NCI-H2227 (cell line): Measurements from ENCODE around the gene PLA2G15.

Experiments
- DNase-seq: peaks from one replicate; lab custom pipeline; 2025; ENCODE audit not compliant: unreplicated experiment; lab: John Stamatoyannopoulos, UW

PLA2G15 gene

DNA sequence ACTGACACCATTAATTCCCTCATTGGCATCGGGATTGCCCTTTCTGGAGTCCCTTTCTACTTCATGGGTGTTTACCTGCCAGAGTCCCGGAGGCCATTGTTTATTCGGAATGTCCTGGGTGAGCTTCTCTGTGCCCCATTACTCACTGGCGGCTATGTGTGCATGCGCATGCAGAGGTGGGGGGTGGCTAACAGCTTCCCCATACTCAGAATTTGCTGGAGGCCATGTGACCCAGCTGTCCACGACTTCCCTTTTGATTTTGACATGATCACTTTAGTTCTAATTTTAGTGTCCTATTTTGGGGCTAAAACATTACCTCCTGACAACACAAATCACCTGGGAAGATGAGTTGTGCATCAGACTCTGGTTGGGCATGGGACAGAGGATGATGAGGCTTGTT lies 51.5 kb downstream of the PLA2G15 start:
- no peak for DNase-seq

- DNase-seq = no peak
Observed at GRCh38 chr16:68297908-68298307, 52.7 kb downstream of the PLA2G15 start.

DNA sequence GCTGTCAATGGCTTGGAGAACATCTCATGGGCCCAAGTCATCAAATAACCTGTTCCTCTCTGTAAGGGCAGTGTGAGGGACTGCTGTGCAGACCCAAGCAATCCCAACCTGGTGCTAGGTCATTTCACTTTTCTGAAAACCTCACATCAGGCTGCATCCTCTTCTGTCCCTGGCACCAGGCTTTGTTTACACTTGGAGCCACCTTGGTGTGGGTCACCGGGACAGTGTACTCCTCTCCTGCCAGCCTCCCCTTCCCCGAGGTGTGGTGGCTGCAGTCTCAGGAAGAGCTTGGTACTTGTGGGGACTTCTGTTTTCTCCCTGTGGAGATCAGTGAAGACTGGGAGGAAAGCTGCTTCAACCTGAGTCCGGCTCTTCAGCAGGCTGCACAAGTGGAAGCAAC lies 53.1 kb downstream of the PLA2G15 start:
- DNase-seq = no peak

DNA sequence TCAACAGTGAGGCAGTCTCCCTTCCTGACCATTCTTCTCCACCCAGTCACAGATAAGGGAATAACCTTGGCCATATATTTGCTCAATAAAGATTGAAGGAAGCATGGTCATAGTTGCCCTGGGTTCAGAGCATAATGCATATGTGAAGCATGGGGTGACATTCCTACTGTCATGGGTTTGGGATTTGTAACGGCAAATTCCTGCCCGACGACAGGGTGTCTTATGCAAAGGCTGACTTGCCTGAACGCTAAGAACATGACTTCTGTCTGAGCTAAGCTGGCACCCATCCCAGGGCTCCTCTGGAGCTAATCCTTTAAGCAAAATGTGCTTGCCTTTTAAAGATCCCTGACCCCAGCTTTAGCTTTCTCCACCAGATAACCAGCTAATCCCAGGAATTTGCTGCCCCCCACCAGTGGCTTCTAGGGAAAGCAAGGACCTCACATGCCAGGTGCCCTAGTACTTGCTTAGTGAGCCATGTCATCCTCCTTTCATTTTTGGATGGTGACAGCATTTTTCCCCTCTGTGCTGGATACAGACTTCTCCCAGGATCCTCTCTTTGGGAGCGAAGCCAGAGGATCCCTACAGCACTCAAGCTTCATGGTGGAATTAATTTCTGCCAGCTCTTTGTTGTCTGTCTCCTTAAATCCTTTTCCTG lies 53.9 kb downstream of the PLA2G15 start:
- DNase-seq = no peak

DNA sequence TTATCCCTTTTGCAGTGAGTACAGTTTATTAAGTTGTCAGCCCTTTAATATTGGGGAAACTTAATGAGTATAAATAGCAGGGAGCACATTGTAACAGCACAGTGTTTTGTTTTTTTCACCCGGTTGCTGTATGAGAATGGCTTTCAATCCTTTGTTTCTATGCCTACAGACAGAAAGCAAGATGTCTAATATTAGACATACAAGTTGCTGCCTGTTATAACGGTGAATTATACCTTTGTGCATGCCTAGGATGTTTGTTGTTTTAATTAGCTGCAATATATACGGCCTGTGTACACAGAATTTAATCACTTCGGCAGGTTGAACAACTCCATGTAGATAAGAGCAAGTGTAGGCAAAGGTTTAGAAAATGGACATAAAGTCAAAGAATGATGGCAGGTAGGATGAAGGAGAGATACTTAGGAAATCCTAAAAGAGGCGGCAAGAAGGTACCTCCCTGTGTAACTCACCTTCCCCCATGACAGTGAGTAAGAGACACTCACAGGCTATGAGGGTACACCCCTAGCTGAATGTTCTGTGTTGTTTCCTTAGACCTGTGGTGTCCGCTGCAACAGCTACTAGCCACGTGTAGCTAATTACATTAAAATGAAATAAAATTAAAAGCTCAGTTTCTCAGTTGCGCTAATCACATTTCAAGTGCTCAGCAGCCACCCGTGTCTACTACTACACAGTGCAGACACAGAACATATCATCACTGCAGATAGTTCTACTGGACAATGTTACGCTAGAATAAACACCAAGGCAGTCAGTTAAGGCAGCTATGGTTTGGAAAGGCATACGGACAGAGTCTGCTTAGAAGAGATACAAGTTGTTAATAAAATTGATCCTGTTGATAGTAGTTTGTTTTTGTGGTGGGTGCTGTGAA lies 54.6 kb downstream of the PLA2G15 start:
- DNase-seq = no peak

DNA sequence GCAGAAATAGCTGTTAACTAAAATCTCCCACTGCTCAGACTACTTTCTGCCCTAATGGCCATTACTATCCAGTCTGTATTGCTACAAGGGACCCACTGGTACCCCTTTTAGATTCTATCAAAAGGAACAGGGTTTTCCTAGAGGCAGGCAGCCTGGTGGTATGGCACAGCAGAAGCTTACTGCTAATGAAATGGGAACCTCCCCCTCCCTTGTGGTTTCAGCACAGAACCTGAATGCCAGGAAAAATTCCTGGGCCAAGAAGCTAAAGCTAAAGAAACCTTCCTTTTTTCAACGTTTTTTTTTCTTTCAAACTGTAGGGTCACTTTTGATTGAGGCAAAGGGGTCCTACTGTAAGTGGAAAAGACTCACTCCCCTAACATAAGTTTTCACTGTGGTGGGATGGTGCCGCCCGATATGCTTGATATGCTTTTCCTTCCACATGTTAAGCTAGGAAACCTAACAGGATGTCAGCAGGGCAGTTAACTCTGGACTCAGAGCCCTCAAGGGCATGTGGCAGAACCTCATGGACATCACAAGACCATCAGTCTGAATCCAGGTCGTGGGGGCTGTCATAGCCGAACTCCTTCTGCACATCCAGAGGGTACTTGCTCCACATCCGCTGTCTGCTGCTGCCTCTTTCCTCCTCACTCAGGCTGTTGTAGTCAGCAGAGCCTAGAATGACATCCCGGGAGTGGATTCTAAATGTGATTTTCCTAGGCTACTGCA lies 55.7 kb downstream of the PLA2G15 start:
- no peak for DNase-seq

- DNase-seq = no peak
Observed at GRCh38 chr16:68306633-68307032, 61.5 kb downstream of the PLA2G15 start.

DNA sequence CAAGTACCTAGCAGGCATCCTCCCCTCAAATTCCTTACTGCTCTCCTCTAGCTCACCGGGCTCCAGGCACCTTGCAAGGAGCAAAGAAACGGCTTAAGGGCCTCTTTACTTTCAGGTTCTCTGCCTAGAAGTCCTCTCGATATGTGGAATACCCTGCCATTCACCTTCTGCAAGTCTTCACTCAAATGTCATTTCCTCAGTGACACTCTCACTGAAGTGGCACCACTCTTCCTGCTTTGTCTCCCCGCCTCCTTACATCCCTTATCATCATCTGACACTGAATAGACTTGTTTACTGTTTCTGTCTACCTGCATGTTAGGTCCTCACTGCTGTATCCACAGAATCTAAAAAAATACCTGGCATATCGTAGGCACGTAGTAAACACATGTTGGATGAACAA lies 64.6 kb downstream of the PLA2G15 start:
- no peak for DNase-seq

GRCh38 chr16:68310437-68310773 lies 65.2 kb downstream of the PLA2G15 start:
- peak; percentile 21 for DNase-seq
